Upper lobe of right lung (tissue), 1 donor: ENCODE measurements around the gene ZNF670. TPM values are rescaled to one million over a fixed set of nuclear protein-coding genes. Genes with fewer than 3 reads are reported as not detected.
A peak's percentile ranks its signal among the peaks of the same experiment; 100 is the strongest.

Source experiments
- ATAC-seq: fragments of 200-7000 bp; cut with Tn5 transposase; one replicate; pipeline ENCODE4 v1.9.1; 2020; ENCODE audit warnings: mild to moderate bottlenecking, moderate library complexity
- DNase-seq: peaks from one replicate; pipeline ENCODE4 v3.0.0-alpha.2; 2020
- H3K27ac ChIP-seq: fragments of 200-600 bp; one replicate; pipeline ENCODE4 v1.8.0; 2022
- H3K27me3 ChIP-seq: fragments of 200-600 bp; one replicate; pipeline ENCODE4 v1.8.0; 2022; ENCODE audit warnings: mild to moderate bottlenecking
- H3K36me3 ChIP-seq: fragments of 200-600 bp; one replicate; pipeline ENCODE4 v1.8.0; 2022
- H3K4me1 ChIP-seq: fragments of 200-600 bp; one replicate; pipeline ENCODE4 v1.8.0; 2022
- H3K4me3 ChIP-seq: fragments of 200-600 bp; one replicate; pipeline ENCODE4 v1.8.0; 2022; ENCODE audit warnings: mild to moderate bottlenecking
- H3K9me3 ChIP-seq: fragments of 200-600 bp; one replicate; pipeline ENCODE4 v1.8.0; 2022
- intact Hi-C: fragments of 100-400 bp; cut with DNase I; formaldehyde crosslinking; loops from one replicate; pipeline ENCODE4 v1.11.0; 2022
- total RNA-seq: library from RNA; stranded (reverse); fragmentation: NEBNext Ultra II Directional; extraction: Animal tissue kit (Norgen Biotek cat#: 25700); gene quantifications from one replicate; pipeline ENCODE4 v1.2.1, GENCODE V29; 2021
- TF ChIP-seq, protein P1 (sequence below): fragments of 200-600 bp; IDR thresholded peaks from one replicate; pipeline ENCODE4 v1.8.0; 2022; ENCODE audit warnings: antibody characterized with exemption
- donor health status: DM: no; HTN: yes; CAD: no; lungs with severe emphysema.

The ZNF670 gene
- total RNA-seq, 1 donor from 2014 or later = 3.2 TPM

DNA sequence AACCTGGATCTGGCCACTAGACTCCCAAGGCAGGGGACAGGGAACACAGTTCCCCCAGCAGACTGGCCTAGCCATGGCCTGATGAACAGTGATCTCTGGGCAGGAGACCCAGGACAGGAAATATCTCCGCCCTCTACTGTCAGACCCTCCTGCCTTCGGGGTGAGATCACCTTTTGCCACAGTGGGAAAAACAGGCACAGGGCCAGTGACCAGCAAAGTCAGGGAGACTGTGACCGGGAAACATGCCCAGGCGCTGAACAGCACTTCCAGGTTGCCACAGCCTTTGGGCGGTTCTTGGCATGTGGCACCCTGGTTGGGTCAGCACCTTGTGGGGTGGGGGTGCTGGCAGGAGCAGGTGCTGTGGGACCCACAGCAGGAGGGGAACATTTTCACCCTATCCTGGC, 34.5 kb upstream of the ZNF670 start:
- H3K4me3 ChIP-seq = no peak overlapping the region
- H3K4me1 ChIP-seq = peaks cover 6% of the 10 kb centered on the region
- H3K27me3 ChIP-seq = no peaks in the 10 kb centered on the region
- intact Hi-C loops = no loop called here
- DNase-seq (no peak), ATAC-seq (no peak)
- H3K27ac ChIP-seq = no peak overlapping the region
- TF ChIP-seq, protein P1, sequence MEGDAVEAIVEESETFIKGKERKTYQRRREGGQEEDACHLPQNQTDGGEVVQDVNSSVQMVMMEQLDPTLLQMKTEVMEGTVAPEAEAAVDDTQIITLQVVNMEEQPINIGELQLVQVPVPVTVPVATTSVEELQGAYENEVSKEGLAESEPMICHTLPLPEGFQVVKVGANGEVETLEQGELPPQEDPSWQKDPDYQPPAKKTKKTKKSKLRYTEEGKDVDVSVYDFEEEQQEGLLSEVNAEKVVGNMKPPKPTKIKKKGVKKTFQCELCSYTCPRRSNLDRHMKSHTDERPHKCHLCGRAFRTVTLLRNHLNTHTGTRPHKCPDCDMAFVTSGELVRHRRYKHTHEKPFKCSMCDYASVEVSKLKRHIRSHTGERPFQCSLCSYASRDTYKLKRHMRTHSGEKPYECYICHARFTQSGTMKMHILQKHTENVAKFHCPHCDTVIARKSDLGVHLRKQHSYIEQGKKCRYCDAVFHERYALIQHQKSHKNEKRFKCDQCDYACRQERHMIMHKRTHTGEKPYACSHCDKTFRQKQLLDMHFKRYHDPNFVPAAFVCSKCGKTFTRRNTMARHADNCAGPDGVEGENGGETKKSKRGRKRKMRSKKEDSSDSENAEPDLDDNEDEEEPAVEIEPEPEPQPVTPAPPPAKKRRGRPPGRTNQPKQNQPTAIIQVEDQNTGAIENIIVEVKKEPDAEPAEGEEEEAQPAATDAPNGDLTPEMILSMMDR = no peak
- no peaks in the 10 kb centered on the region for H3K9me3 ChIP-seq
- H3K36me3 ChIP-seq = no peaks in the 10 kb centered on the region

DNA sequence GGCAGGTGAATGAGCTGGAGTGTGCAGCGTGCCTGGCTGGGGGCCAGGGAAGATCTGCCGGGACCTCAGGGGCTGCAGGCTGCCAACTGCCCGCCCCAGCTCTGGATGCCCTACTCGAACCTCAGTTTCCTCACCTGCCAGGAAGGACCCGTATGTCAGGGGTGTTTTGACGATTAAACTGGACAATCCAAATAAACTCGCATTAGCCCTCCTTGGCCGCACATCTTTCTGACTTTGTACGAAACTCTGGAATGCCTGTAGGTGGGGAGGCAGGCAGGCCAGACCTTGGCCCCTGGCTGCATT, 33.8 kb upstream of the ZNF670 start:
- ATAC-seq = no peak
- intact Hi-C loops = no loop called here
- H3K27me3 ChIP-seq = no peaks in the 10 kb centered on the region
- TF ChIP-seq, protein P1 = no peak
- peak overlapping the region; percentile 65 for H3K4me3 ChIP-seq
- no peak for DNase-seq
- H3K9me3 ChIP-seq = no peaks in the 10 kb centered on the region
- H3K4me1 ChIP-seq = peaks cover 6% of the 10 kb centered on the region
- H3K27ac ChIP-seq = peak overlapping the region; percentile 80
- no peaks in the 10 kb centered on the region for H3K36me3 ChIP-seq

DNA sequence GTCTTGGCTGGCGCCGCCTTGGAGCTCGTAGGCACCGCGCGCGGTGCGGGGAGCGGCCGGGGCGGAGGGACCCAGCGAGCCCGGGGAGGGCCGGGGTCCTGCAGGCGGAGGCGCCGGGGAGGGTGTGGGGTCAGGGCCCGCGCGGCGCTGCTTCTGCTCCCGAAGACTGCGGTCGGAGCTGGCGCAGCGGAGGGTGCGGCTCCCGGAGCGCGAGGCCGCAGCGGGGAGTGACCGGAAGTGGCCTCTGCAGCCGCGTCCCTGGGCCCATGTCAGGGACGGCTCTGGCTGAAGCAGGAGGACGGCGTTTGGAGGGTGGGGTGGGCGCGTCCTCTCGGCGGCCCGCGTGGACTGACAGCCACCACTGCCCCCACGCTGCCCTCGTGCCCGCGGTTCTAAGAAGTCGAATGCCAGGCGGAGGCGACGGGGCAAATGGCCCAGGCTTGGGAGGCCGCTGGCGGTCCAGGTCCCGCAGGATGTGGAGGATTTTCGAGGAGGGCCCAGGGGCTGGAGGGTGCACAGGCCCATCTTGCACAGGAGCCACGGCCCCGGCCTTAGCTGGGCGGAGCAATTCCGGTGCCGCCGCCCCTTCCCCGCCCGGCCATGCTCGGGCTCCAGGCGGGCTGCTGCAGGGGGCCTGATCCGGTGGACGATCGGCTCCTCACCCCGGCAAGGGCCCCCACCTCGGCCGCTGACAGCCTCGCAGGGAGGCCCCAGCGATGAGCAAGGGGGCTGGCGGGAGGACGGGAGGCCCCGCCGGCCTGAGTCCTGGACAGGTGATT, 33.3 kb upstream of the ZNF670 start:
- DNase-seq = peak; percentile 88
- peak overlapping the region; percentile 65 for H3K4me3 ChIP-seq
- TF ChIP-seq, protein P1 = no peak
- H3K9me3 ChIP-seq = no peaks in the 10 kb centered on the region
- peak overlapping the region; percentile 80 for H3K27ac ChIP-seq
- no peaks in the 10 kb centered on the region for H3K27me3 ChIP-seq
- intact Hi-C loops = no loop called here
- peak; percentile 95 for ATAC-seq
- no peaks in the 10 kb centered on the region for H3K36me3 ChIP-seq
- peaks cover 6% of the 10 kb centered on the region for H3K4me1 ChIP-seq

DNA sequence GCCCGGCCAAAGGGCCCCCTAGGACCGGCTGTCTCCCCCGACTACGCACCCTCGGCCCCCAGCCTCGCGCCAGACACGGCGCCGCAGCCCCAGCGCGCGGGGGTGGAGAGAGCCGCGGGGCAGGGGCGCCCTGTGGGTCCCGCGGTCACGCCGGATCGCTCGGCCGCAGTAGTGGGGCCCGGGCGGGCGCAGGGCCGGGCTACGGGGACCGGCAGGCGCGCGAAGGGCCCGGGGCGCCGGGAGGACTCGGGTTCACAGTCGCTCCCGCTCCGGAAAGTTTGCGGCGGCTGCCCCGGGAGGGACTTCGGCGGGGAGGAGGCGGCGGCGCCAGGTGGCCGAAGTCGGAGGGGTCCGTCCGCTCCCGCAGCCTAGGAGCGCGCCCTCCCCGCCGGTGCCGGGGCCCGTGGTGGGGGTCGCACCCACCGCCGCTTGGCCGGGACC, 32.7 kb upstream of the ZNF670 start:
- peak overlapping the region; percentile 80 for H3K27ac ChIP-seq
- peak overlapping the region; percentile 65 for H3K4me3 ChIP-seq
- TF ChIP-seq, protein P1 = no peak
- H3K4me1 ChIP-seq = peaks cover 6% of the 10 kb centered on the region
- intact Hi-C loops = no loop called here
- no peaks in the 10 kb centered on the region for H3K27me3 ChIP-seq
- H3K36me3 ChIP-seq = no peaks in the 10 kb centered on the region
- peak; percentile 56 for ATAC-seq
- DNase-seq = no peak
- H3K9me3 ChIP-seq = no peaks in the 10 kb centered on the region

DNA sequence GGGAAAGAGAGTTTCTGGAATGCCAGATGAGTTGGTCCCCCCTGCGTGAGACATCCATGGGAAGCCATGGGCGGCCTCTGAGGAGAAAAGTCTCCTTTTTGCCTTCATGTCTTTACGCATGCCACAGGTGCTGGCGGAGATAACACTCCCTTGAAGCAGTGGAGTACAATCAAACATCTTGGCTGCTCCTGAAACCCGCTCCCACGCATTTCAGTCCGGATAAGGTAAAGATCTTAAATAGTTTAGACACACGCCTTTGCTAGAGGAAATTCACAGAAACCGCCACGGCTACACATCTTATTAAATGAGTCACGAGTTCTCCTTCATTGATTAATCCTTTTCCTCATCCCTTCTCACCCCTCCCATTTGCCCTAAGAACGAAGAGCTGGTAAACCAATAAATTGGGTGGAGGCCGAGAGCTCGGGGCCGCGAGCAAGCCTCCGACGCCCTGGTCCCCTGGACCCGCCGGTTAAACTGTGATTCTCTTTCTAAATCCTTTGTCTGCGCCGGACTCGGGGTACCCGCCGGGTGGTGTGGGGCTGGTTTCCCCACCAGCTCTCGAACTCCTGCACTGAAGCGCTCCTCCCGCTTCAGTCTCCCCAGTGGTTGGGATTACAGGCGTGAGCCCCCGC, 32.1 kb upstream of the ZNF670 start:
- peak overlapping the region; percentile 80 for H3K27ac ChIP-seq
- H3K4me3 ChIP-seq = peak overlapping the region; percentile 65
- DNase-seq (no peak), ATAC-seq (no peak)
- peaks cover 6% of the 10 kb centered on the region for H3K4me1 ChIP-seq
- TF ChIP-seq, protein P1 = no peak
- no peaks in the 10 kb centered on the region for H3K27me3 ChIP-seq
- H3K36me3 ChIP-seq = no peaks in the 10 kb centered on the region
- intact Hi-C loops = no loop called here
- no peaks in the 10 kb centered on the region for H3K9me3 ChIP-seq
